Trophoblast cell (in vitro differentiated cells and primary cell): ENCODE data around the gene KCNA5.

Source experiments
- DNase-seq, 2 donors: peaks; one replicate each; pipeline ENCODE4 v3.0.0-alpha.2; 2016
- H2AFZ ChIP-seq: 2 replicates; pipeline ENCODE4 v1.6.1; 2013; ENCODE audit warnings: low read length, moderate library complexity, mild to moderate bottlenecking; ENCODE audit not compliant: insufficient read depth, poor library complexity
- H2AK5ac ChIP-seq: 2 replicates; pipeline ENCODE4 v1.6.1; 2013; ENCODE audit warnings: mild to moderate bottlenecking, low read length
- H2BK120ac ChIP-seq: 2 replicates; pipeline ENCODE4 v1.6.1; 2013; ENCODE audit warnings: low read length, mild to moderate bottlenecking, moderate library complexity; ENCODE audit not compliant: insufficient read depth, poor library complexity
- H2BK12ac ChIP-seq: 2 replicates; pipeline ENCODE4 v1.6.1; 2013; ENCODE audit warnings: mild to moderate bottlenecking, low read length, moderate library complexity
- H2BK5ac ChIP-seq: 2 replicates; pipeline ENCODE4 v1.6.1; 2013; ENCODE audit warnings: low read length, low read depth, moderate library complexity, mild to moderate bottlenecking; ENCODE audit not compliant: poor library complexity
- H3K14ac ChIP-seq: 2 replicates; pipeline ENCODE4 v1.6.1; 2013; ENCODE audit warnings: mild to moderate bottlenecking, low read length
- H3K18ac ChIP-seq: 2 replicates; pipeline ENCODE4 v1.6.1; 2013; ENCODE audit warnings: mild to moderate bottlenecking, low read length
- H3K23ac ChIP-seq: 2 replicates; pipeline ENCODE4 v1.6.1; 2013; ENCODE audit warnings: low read length
- H3K27ac ChIP-seq: 2 replicates; pipeline ENCODE4 v1.5.1; 2013; ENCODE audit warnings: low read depth, mild to moderate bottlenecking, inconsistent platforms, low read length, moderate library complexity
- H3K27me3 ChIP-seq: 2 replicates; pipeline ENCODE4 v1.6.1; 2013; ENCODE audit warnings: inconsistent platforms, mild to moderate bottlenecking, low read length, moderate library complexity; ENCODE audit not compliant: insufficient read depth
- H3K36me3 ChIP-seq, 2 experiments: 1 replicate in 1 of 2; 2 replicates in 1 of 2; pipeline ENCODE4 v1.6.1; 2013; ENCODE audit warnings: low read length in 2 of 2, mild to moderate bottlenecking in 2 of 2, moderate library complexity in 1 of 2; ENCODE audit not compliant: insufficient read depth in 2 of 2, control insufficient read depth in 1 of 2
- H3K4ac ChIP-seq: 2 replicates; pipeline ENCODE4 v1.6.1; 2013; ENCODE audit warnings: low read depth, mild to moderate bottlenecking, low read length, moderate library complexity
- H3K4me1 ChIP-seq, 2 experiments: 1 replicate in 1 of 2; 2 replicates in 1 of 2; pipeline ENCODE4 v1.6.1; 2013; ENCODE audit warnings: low read length in 2 of 2, mild to moderate bottlenecking in 2 of 2, moderate library complexity in 1 of 2; ENCODE audit not compliant: insufficient read depth in 2 of 2, control insufficient read depth in 1 of 2
- H3K4me2 ChIP-seq: 2 replicates; pipeline ENCODE4 v1.6.1; 2013; ENCODE audit warnings: inconsistent platforms, mild to moderate bottlenecking, low read length, moderate library complexity
- H3K4me3 ChIP-seq: 2 replicates; pipeline ENCODE4 v1.5.1; 2013; ENCODE audit warnings: mild to moderate bottlenecking, low read depth, low read length, inconsistent platforms
- H3K79me1 ChIP-seq: one replicate; pipeline ENCODE4 v1.6.1; 2013; ENCODE audit warnings: low read length
- H3K79me2 ChIP-seq: 2 replicates; pipeline ENCODE4 v1.6.1; 2013; ENCODE audit warnings: low read length, mild to moderate bottlenecking; ENCODE audit not compliant: control insufficient read depth, insufficient read depth, poor library complexity
- H3K9ac ChIP-seq: 2 replicates; pipeline ENCODE4 v1.6.1; 2013; ENCODE audit warnings: mild to moderate bottlenecking, low read length
- H3K9me3 ChIP-seq: 2 replicates; pipeline ENCODE4 v1.6.1; 2013; ENCODE audit warnings: low read depth, mild to moderate bottlenecking, control low read depth, inconsistent platforms, low read length; ENCODE audit not compliant: insufficient read depth
- H4K12ac ChIP-seq: 2 replicates; pipeline ENCODE4 v1.6.1; 2013; ENCODE audit warnings: low read depth, mild to moderate bottlenecking, low read length, moderate library complexity
- H4K8ac ChIP-seq: 2 replicates; pipeline ENCODE4 v1.6.1; 2013; ENCODE audit warnings: low read depth, mild to moderate bottlenecking, low read length, moderate library complexity
- H4K91ac ChIP-seq: one replicate; pipeline ENCODE4 v1.6.1; 2013; ENCODE audit warnings: low read depth, mild to moderate bottlenecking, low read length, moderate library complexity
- WGBS: extraction: QIAGEN DNeasy Blood & Tissue Kit; methylation state at CpG from one replicate; pipeline ENCODE4 v1.1.7; 2013; ENCODE audit warnings: missing lambda C conversion rate; ENCODE audit not compliant: insufficient read length, insufficient coverage; ENCODE audit errors: extremely low coverage; 5-methylcytosine and 5-hydroxymethylcytosine counted together

Gene KCNA5

DNA sequence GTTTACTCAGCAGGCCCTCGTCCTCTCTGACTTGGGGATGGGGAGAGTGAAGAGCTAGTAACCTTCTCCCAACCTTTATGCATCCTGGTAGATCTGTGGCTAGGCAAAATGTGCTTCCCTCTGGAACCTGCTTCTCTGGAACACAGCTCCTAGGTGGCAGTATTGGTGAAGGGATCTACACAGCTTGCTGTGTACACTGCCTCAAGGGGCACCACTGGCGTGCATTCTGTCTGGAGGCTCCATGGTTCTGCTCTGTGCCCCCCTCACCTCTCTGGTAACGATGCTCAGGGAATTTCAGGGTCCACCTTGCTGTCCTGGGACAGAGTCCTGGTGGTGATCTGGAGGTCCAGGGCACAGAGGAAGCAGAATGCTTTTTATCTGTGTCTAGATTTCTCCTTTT, 43.5 kb upstream of the KCNA5 start:
- no peak for DNase-seq
- Histone ChIP-seq H2AFZ (no peak overlapping the region), H3K79me1 (no peaks in the 10 kb centered on the region), H4K12ac (no peak overlapping the region), H3K18ac (no peak overlapping the region), H3K4ac (no peak overlapping the region), H3K27me3 (no peaks in the 10 kb centered on the region), H3K4me3 (no peak overlapping the region), H3K36me3 (no peaks in the 10 kb centered on the region), H3K4me1 (no peaks in the 10 kb centered on the region), H3K14ac (no peak overlapping the region), H3K27ac (no peak overlapping the region), H3K4me2 (no peak overlapping the region), H2AK5ac (no peak overlapping the region), H2BK120ac (no peak overlapping the region), H3K23ac (no peak overlapping the region), H4K91ac (no peak overlapping the region), H4K8ac (no peak overlapping the region), H3K9ac (no peak overlapping the region), H2BK12ac (no peak overlapping the region), H2BK5ac (no peak overlapping the region), H3K79me2 (no peaks in the 10 kb centered on the region), H3K9me3 (no peaks in the 10 kb centered on the region)
- no CpG with 5 or more reads among the region's 3 CpGs for WGBS

DNA sequence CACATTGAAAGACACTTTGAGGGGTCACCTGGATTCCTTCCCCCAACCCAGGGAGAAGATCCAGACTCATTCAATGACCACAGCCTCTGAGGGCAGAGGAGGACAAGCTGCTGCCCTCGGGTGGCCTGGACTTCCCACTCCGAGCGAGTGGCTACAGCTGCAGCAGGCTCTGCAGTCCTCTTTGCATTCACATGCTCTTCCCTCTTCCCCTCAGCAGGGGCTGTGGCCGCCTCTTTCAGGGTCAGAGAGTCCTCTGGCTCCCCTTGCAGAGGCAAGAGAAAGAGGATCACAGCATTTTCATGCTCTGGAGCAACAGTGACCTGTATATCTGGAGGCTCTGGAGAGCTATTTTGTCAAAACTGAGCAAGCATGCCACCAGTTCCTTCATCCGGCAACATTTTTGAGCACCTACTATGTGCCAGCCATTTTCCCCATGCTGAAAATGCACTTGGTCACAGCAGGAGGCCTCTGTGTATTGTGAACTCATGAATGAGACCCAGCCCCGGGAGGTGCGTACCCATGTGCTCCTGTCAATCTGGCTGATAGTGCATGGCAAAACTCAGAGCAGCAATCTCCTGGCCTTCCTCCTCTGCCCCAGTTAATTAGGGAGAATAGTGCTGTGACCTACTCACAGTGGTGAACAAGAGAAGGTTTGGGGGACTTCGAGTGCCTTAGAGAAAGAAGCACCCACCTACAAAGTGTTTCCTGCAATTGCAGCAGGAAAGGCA, 42.9 kb upstream of the KCNA5 start:
- H2BK120ac ChIP-seq: no peak overlapping the region
- no peak overlapping the region for H3K14ac ChIP-seq
- no peak overlapping the region for H3K9ac ChIP-seq
- no peaks in the 10 kb centered on the region for H3K79me1 ChIP-seq
- H2AFZ ChIP-seq: no peak overlapping the region
- H3K4me2 ChIP-seq: no peak overlapping the region
- H2BK5ac ChIP-seq: no peak overlapping the region
- H4K12ac ChIP-seq: no peak overlapping the region
- no peak overlapping the region for H3K4me3 ChIP-seq
- H4K8ac ChIP-seq: no peak overlapping the region
- no peak overlapping the region for H2AK5ac ChIP-seq
- H3K27me3 ChIP-seq: no peaks in the 10 kb centered on the region
- WGBS: no CpG with 5 or more reads among the region's 8 CpGs
- H3K23ac ChIP-seq: no peak overlapping the region
- H3K36me3 ChIP-seq: no peaks in the 10 kb centered on the region
- H3K27ac ChIP-seq: no peak overlapping the region
- no peaks in the 10 kb centered on the region for H3K4me1 ChIP-seq
- H3K9me3 ChIP-seq: no peaks in the 10 kb centered on the region
- H3K18ac ChIP-seq: no peak overlapping the region
- DNase-seq: no peak
- H3K79me2 ChIP-seq: no peaks in the 10 kb centered on the region
- no peak overlapping the region for H4K91ac ChIP-seq
- no peak overlapping the region for H3K4ac ChIP-seq
- no peak overlapping the region for H2BK12ac ChIP-seq

DNA sequence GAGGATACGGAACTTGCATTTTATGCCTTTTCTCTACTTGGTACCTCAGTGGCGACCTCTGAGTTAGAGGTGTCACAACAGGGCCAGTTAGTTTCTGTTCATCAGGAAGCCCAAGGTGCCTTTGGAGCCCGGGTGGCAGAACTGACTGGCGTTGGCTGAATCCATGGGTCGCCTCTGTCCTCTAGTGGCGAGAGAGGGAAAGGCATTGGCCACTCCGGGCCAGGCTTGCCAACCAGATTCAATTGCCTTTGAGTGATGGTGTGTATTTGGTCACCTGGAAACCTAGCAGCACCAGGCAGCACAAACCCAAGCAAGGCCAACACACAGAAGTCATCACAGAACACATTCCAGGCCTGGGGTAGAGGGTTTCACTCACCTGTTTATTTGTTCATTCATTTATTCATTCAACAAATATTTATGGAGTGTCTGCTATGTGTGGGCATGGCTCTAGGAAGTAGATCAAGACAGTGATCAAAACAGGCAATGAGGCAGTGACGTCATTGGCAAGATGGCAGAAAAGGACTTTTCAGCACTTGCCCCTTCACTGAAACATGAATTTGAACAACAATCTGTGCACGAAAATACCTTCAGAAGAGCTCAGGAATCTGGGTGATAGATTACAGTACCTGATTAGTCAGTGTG, 40.5 kb upstream of the KCNA5 start:
- no peaks in the 10 kb centered on the region for H3K27me3 ChIP-seq
- no peaks in the 10 kb centered on the region for H3K9me3 ChIP-seq
- no peak overlapping the region for H3K27ac ChIP-seq
- no peaks in the 10 kb centered on the region for H3K4me1 ChIP-seq
- H3K4me3 ChIP-seq: no peak overlapping the region
- no peak overlapping the region for H3K18ac ChIP-seq
- H3K79me1 ChIP-seq: no peaks in the 10 kb centered on the region
- no peaks in the 10 kb centered on the region for H3K36me3 ChIP-seq
- H2BK5ac ChIP-seq: no peak overlapping the region
- no peak overlapping the region for H2AK5ac ChIP-seq
- H3K9ac ChIP-seq: no peak overlapping the region
- WGBS: no CpG with 5 or more reads among the region's 9 CpGs
- H3K4me2 ChIP-seq: no peak overlapping the region
- H3K4ac ChIP-seq: no peak overlapping the region
- no peak overlapping the region for H4K12ac ChIP-seq
- H3K14ac ChIP-seq: no peak overlapping the region
- H4K8ac ChIP-seq: no peak overlapping the region
- H2AFZ ChIP-seq: no peak overlapping the region
- no peaks in the 10 kb centered on the region for H3K79me2 ChIP-seq
- no peak overlapping the region for H3K23ac ChIP-seq
- H4K91ac ChIP-seq: no peak overlapping the region
- DNase-seq: peak; percentile 62 to 73
- no peak overlapping the region for H2BK12ac ChIP-seq
- H2BK120ac ChIP-seq: no peak overlapping the region

DNA sequence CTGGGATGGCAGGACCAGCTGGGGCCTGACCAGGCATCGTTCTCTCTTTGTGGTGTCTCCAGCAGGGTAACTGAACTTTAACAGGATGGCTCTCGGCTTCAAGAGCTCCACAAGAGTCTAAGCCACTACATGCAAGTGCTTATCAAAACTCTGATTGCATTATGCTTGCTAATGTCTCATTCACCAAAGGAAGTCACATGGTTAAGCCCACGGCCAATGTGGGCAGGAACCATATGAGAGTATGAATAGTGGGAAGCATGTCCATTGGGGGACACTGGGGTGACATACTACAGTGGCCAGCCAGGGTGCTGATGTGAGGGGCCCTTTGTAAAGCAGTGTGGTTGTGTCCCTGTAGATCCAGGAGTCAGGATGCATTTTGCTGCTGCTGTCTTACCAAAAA, 35.0 kb upstream of the KCNA5 start:
- WGBS: no CpG with 5 or more reads among the region's 3 CpGs
- Histone ChIP-seq H2BK120ac (no peak overlapping the region), H4K12ac (no peak overlapping the region)

More for the DNA sequence above, 35.0 kb upstream of the KCNA5 start:
- Histone ChIP-seq H3K79me1 (no peaks in the 10 kb centered on the region), H4K8ac (no peak overlapping the region), H2AK5ac (no peak overlapping the region), H3K4me3 (no peak overlapping the region), H3K18ac (no peak overlapping the region), H3K9ac (no peak overlapping the region), H2AFZ (no peak overlapping the region), H2BK5ac (no peak overlapping the region), H4K91ac (no peak overlapping the region), H3K36me3 (no peaks in the 10 kb centered on the region), H3K9me3 (no peaks in the 10 kb centered on the region), H2BK12ac (no peak overlapping the region), H3K4ac (no peak overlapping the region), H3K23ac (no peak overlapping the region), H3K4me1 (no peaks in the 10 kb centered on the region), H3K27ac (no peak overlapping the region), H3K4me2 (no peak overlapping the region), H3K79me2 (no peaks in the 10 kb centered on the region), H3K27me3 (no peaks in the 10 kb centered on the region), H3K14ac (no peak overlapping the region)
- no peak for DNase-seq
